D721Med (cell line): ENCODE measurements around the gene PDSS2.
"Not testable (repeated sequence)": the region's sequence is repeated elsewhere in the genome, so short reads cannot be mapped to it uniquely, and the experiment has no call there.

ENCODE experiments used
- DNase-seq: peaks from one replicate; pipeline ENCODE4 v3.0.0; 2011; ENCODE audit warnings: low spot score; ENCODE audit not compliant: insufficient read length
- FAIRE-seq: peaks from 2 replicates; lab custom pipeline; 2011; peaks lifted over from hg19 to GRCh38; lab: Jason Lieb, UNC
- CTCF ChIP-seq: IDR thresholded peaks from 2 replicates; pipeline ENCODE4 v1.5.1; 2012; ENCODE audit warnings: mild to moderate bottlenecking, control low read depth; ENCODE audit not compliant: insufficient read depth; ENCODE audit errors: missing control alignments

The PDSS2 gene

DNA sequence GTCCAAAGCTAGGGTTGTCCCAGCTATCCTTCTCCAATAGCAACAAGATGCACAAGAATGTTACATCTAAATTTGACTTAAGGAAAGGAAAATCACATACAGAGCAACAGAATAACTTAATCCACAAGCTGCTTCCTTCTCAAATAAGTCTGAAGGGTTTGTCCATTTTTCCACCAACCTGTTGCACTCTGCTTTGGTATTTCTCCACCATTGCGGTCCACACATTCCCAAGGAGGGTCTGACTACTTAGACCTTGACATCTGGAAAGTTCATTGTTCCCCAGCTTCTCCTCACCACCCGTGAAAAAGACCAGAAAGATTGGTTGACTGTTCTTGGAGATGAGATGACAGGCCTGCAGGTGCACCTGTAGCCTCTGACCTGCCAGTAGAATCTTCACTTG, 72.5 kb downstream of the PDSS2 start:
- FAIRE-seq (no peak), DNase-seq (no peak)
- no peak for TF ChIP-seq CTCF

DNA sequence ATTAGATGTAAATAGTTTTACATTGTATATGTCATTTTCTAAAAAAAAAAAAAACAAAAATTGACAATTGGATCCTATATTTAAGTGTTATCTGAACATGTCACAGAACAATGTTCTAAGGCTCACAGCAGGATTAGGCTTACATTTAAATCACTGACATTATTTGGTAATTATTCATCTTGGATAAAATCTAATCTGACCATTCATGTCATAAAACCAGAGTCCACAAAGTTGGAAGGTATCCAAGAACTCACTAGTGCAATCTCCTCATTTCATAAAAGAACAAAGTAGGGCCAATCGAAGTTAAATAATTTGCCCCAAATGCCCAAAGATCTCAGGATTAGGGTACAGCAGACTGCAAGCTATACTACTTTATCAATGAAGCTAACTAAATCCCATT, 73.0 kb downstream of the PDSS2 start:
- FAIRE-seq (no peak), DNase-seq (no peak)
- TF ChIP-seq CTCF: no peak

DNA sequence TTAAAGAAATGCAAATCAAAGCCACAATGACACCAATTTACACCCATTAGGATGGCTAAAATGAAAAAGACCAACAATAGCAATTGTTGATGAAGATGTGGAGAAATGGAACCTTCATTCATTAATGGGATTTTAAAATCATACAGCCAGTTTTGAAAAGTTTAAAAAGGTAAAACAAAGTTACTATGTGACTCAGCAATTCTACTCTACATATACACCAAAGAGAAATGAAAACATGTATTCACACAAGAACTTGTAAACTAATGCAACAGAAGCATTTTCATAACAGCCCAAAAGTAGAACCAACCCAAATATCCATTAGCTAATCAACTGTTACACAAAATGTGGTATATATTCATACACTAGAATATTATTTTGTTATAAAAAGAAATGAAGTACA, 75.7 kb downstream of the PDSS2 start:
- FAIRE-seq: no peak
- no peak for TF ChIP-seq CTCF

DNA sequence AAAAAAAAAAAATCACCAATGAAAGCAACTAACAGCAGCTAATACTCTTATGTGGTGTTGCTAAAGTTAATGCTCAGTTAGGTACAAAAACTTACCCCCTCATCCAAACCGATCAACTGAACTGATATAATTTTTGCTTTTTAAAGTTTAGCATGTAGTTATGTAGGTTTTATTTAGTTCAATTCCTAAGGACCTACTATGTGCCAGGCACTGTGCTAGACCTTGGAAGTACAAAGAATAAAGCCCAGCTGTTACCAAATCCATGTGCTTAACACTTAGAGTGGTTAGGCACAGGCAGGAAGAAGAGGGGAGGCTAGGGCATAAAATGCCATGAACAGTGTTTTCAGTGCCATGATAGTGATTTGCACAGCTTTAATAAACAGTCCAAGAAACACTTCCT, 85.1 kb downstream of the PDSS2 start:
- TF ChIP-seq CTCF: no peak
- no peak for DNase-seq
- FAIRE-seq: no peak

More for the DNA sequence above, 75.7 kb downstream of the PDSS2 start:
- no peak for DNase-seq

DNA sequence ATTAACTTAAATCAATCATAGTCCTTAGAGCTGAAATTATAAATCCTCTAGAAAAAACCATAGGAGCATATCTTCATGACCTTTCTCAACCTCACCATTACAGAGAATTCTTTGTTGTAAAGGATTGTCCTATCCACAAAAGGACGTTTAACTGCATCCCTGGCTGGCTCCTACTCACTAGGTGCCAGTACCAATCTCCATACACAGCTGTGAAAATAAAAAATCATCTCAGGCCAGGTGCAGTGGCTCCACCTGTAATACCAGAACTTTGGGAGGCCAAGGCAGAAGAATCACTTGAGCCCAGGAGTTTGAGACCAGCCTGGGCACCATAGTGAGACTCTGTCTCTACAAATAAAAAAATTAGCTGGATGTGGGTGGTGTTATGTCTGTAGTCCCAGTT, 89.9 kb downstream of the PDSS2 start:
- no peak for TF ChIP-seq CTCF
- FAIRE-seq: no peak
- DNase-seq: no peak

GRCh38 chr6:107368471-107368870, 90.9 kb downstream of the PDSS2 start:
- TF ChIP-seq CTCF: no peak
- no peak for DNase-seq
- no peak for FAIRE-seq

DNA sequence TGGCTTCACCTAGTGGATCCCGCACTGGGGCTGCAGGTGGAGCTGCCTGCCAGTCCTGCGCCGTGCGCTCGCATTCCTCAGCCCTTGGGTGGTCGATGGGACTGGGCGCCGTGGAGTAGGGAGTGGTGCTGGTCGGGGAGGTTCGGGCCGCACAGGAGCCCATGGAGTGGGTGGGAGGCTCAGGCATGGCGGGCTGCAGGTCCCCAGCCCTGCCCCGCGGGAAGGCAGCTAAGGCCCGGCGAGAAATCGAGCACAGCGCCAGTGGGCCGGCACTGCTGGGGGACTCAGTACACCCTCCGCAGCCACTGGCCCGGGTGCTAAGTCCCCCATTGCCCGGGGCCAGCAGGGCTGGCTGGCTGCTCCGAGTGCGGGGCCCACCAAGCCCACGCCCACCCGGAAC, 95.2 kb downstream of the PDSS2 start:
- FAIRE-seq, DNase-seq: not testable (repeated sequence)

DNA sequence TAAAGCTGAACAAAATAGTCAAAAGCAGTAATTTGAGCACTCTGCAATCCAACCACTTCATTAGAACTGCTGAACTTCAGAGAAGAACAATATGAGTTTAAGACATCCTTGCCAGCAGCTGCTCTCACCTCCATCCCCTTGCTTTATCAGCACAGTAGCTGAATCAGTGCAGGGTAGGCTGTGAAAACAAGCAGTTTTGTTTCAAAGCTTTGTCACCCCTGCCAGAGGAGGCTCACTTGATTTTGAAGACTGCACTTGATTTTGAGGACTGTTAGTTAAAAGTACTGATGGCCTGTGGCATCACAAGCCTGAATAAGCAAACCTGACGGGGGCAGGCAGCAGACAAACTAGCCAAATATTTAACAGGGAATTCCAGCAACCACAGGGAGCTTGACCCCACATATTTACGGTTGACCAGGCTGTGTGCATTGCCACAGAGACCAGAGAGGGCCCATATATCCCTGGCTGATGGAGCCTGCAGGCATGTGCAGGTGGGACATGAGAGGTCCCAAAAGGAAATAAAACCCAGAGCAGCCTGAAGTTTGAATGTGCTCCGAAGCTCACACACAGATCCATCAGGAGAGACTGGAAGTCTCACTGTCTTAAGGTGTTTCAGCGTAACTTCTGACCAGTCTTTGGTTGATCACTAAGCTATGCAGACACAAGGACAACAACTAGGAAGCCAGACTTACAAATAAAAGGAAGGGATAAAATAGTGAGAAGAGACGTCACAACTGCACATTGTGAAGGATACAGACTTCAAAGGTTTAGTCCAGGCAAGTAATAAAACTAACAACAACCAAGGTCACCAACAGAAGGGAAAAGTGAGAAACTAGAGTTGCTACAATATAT, 97.4 kb downstream of the PDSS2 start:
- TF ChIP-seq CTCF: no peak
- FAIRE-seq (no peak), DNase-seq (no peak)
